ENCODE measurements around the gene NIBAN1.

DNA sequence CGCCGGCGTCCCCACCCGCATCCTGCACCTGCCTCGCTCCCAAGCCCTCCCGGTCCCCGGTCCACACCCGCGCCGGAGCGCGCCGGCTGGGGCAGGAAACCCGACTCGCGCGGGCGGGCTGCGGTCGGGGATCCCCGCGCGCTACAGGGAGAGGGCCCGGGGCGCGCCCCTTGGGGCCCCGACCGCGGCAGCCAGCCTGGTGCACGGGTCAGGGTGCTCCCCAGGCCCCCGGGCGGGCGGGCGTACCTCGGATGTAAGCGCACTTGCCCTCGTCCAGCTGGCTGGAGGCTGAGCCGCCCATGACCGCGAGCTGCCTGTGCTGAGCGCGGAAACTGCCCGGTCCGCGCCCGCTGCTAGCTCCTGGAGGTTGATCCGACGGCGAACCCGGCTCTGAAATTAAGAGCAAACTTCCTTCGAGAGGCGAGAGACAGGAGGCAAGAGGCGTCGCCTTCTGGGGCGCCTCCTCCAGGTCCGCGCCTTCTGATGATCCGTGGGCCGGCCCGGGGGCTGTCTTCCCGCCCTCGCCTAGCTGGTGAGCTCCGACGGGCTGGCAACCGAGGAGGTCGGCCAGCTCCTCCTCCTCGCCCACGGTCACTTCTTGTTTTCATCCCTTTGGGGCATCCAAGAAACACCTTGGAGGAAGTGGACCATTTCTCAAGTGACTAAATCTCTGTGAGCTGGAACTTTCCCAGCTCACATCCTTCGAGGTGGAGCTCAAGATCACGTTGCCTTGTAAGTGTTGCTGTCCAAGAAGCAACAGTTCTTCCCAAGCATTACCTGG, at the start of gene NIBAN1:
- TF ChIP-seq JUN (IDR thresholded peaks at IDR 0.05; ENCODE audit: borderline replicate concordance, insufficient read depth, insufficient read length, low read depth) (no peak), FOS (IDR thresholded peaks at IDR 0.05; ENCODE audit: borderline replicate concordance, insufficient read depth, low read length) (no peak), POLR2A (IDR thresholded peaks at IDR 0.05; ENCODE audit: low read depth, low read length) (no peak), GATA2 (IDR thresholded peaks at IDR 0.05; ENCODE audit: insufficient read depth, insufficient read length, low read depth, low read length) (no peak), POLR2AphosphoS5 (IDR thresholded peaks at IDR 0.05; ENCODE audit: insufficient read depth, low read depth, low read length) (no peak)
- TF ChIP-seq, protein P1, sequence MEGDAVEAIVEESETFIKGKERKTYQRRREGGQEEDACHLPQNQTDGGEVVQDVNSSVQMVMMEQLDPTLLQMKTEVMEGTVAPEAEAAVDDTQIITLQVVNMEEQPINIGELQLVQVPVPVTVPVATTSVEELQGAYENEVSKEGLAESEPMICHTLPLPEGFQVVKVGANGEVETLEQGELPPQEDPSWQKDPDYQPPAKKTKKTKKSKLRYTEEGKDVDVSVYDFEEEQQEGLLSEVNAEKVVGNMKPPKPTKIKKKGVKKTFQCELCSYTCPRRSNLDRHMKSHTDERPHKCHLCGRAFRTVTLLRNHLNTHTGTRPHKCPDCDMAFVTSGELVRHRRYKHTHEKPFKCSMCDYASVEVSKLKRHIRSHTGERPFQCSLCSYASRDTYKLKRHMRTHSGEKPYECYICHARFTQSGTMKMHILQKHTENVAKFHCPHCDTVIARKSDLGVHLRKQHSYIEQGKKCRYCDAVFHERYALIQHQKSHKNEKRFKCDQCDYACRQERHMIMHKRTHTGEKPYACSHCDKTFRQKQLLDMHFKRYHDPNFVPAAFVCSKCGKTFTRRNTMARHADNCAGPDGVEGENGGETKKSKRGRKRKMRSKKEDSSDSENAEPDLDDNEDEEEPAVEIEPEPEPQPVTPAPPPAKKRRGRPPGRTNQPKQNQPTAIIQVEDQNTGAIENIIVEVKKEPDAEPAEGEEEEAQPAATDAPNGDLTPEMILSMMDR (IDR thresholded peaks at IDR 0.05; ENCODE audit: extremely low read depth in 1 of 2, insufficient read depth in 1 of 2, low read depth in 1 of 2, low read length in 2 of 2): no peak

Data from endothelial cell of umbilical vein (primary cell).